Activated CD8-positive, alpha-beta memory T cell treated with anti-CD3 and anti-CD28 coated beads for 1 hour (primary cell): ENCODE measurements around the gene MZT2A.
"Not testable (repeated sequence)": the region's sequence is repeated elsewhere in the genome, so short reads cannot be mapped to it uniquely, and the experiment has no call there.

Source experiments
- DNase-seq, 2 donors: peaks; one replicate each; pipeline ENCODE4 v3.0.0-alpha.2; 2020; ENCODE audit warnings: low read depth in 1 of 2; ENCODE audit errors: extremely low read depth in 1 of 2

MZT2A gene

GRCh38 chr2:131493199-131493968, 1.2 kb upstream of the MZT2A start:
- no peak for DNase-seq

GRCh38 chr2:131492418-131493198, 411 bp upstream of the MZT2A start:
- peak; percentile 85 to 86 for DNase-seq

GRCh38 chr2:131491469-131491836, 744 bp downstream of the MZT2A start:
- DNase-seq, result not testable (repeated sequence)

GRCh38 chr2:131490616-131491468, 1.4 kb downstream of the MZT2A start:
- DNase-seq, result not testable (repeated sequence)

GRCh38 chr2:131488306-131489205, 3.6 kb downstream of the MZT2A start:
- DNase-seq, result no peak

- not testable (repeated sequence) for DNase-seq
Measured at GRCh38 chr2:131486201-131486902, 5.8 kb downstream of the MZT2A start.

- DNase-seq, result not testable (repeated sequence)
Measured at GRCh38 chr2:131484906-131485460, 7.2 kb downstream of the MZT2A start.

GRCh38 chr2:131483981-131484820, 8.0 kb downstream of the MZT2A start:
- DNase-seq, result not testable (repeated sequence)

GRCh38 chr2:131482506-131483155, 9.6 kb downstream of the MZT2A start:
- not testable (repeated sequence) for DNase-seq

- DNase-seq, result not testable (repeated sequence)
Measured at GRCh38 chr2:131480351-131480750, 11.8 kb downstream of the MZT2A start.

GRCh38 chr2:131478850-131479461, 13.2 kb downstream of the MZT2A start:
- DNase-seq, result not testable (repeated sequence)

GRCh38 chr2:131478074-131478849, 13.9 kb downstream of the MZT2A start:
- not testable (repeated sequence) for DNase-seq

GRCh38 chr2:131477227-131477626, 15.0 kb downstream of the MZT2A start:
- not testable (repeated sequence) for DNase-seq

- not testable (repeated sequence) for DNase-seq
Measured at GRCh38 chr2:131476363-131476762, 15.8 kb downstream of the MZT2A start.

- DNase-seq, result no peak
Measured at GRCh38 chr2:131475831-131476230, 16.4 kb downstream of the MZT2A start, which contains the start of gene TUBA3D. Gene TUBA3D, plus strand, starts transcription at chr2:131476119. Its CDS starts 81 bp downstream, at chr2:131476200.

- not testable (repeated sequence) for DNase-seq
Measured at GRCh38 chr2:131473266-131473665, 18.9 kb downstream of the MZT2A start.
